Uterus (tissue), 4 donors: ENCODE measurements around the gene STT3B. TPM values are rescaled to one million over a fixed set of nuclear protein-coding genes. Genes with fewer than 3 reads are reported as not detected.

Source experiments
- DNase-seq, 2 donors: peaks; one replicate each; pipeline ENCODE4 v3.0.0-alpha.2; 2019 to 2020
- H3K27ac ChIP-seq, 2 donors: fragments of 200-600 bp; sonication (generic); 1 replicate in 1 of 2; 2 replicates in 1 of 2; pipeline ENCODE4 v1.5.1; 2016 to 2018
- H3K27me3 ChIP-seq, 2 donors: fragments of 200-600 bp; sonication (generic); one replicate each; pipeline ENCODE4 v1.5.1; 2018 to 2019; ENCODE audit warnings: control low read depth in 1 of 2
- H3K36me3 ChIP-seq, 2 donors: fragments of 200-600 bp; sonication (generic); one replicate each; pipeline ENCODE4 v1.5.1; 2019; ENCODE audit warnings: control low read depth in 1 of 2
- H3K4me1 ChIP-seq, 2 donors: fragments of 200-600 bp; sonication (generic); one replicate each; pipeline ENCODE4 v1.5.1; 2018 to 2019; ENCODE audit warnings: control low read depth in 1 of 2
- H3K4me3 ChIP-seq, 2 donors: fragments of 200-600 bp; sonication (generic); 1 replicate in 1 of 2; 2 replicates in 1 of 2; pipeline ENCODE4 v1.5.1; 2018 to 2019; ENCODE audit warnings: mild to moderate bottlenecking in 1 of 2
- H3K9me3 ChIP-seq, 2 donors: fragments of 200-600 bp; sonication (generic); one replicate each; pipeline ENCODE4 v1.5.1; 2019; ENCODE audit warnings: control low read depth in 1 of 2
- CTCF ChIP-seq, 4 experiments: fragments of 200-600 bp in 2 of 4; fragments of 450-650 bp in 2 of 4; sonication (generic) in 2 of 4; IDR thresholded peaks; one replicate each; pipeline ENCODE4 v1.5.1; 2016 to 2019; ENCODE audit warnings: antibody characterized with exemption in 4 of 4, mild to moderate bottlenecking in 2 of 4, moderate library complexity in 1 of 4
- POLR2A ChIP-seq, 2 donors: fragments of 450-650 bp; IDR thresholded peaks; one replicate each; pipeline ENCODE4 v1.6.1; 2016; ENCODE audit warnings: antibody characterized with exemption in 2 of 2, mild to moderate bottlenecking in 1 of 2, moderate library complexity in 1 of 2
- intact Hi-C: fragments of 100-400 bp; cut with DNase I; formaldehyde crosslinking; loops from one replicate; pipeline ENCODE4 v1.15.1; 2023; ENCODE audit warnings: low total_unique reads
- total RNA-seq, 4 donors: library from RNA; depleted of rRNA in 3 of 4; stranded (reverse); fragments of >200 nt in 3 of 4; gene quantifications; one replicate each; pipeline versions ENCODE4 v1.1.0 to v1.2.4, GENCODE V29; 2014 to 2023
- donor health status: DM: yes; HTN: yes; CAD: no.

STT3B gene
- total RNA-seq, 4 donors from 2014 or later: 57.1 to 233 (median 96.0) TPM

GRCh38 chr3:31508452-31509146 is 24.1 kb upstream of the STT3B start:
- intact Hi-C loops: no loop called here
- DNase-seq: no peak
- H3K4me1 ChIP-seq: no peaks in the 10 kb centered on the region
- H3K36me3 ChIP-seq: no peaks in the 10 kb centered on the region
- no peak overlapping the region for H3K27ac ChIP-seq
- no peak overlapping the region for H3K4me3 ChIP-seq
- no peaks in the 10 kb centered on the region for H3K9me3 ChIP-seq
- H3K27me3 ChIP-seq: no peaks in the 10 kb centered on the region
- no peak for TF ChIP-seq POLR2A (IDR thresholded peaks at IDR 0.05)
- no peak for TF ChIP-seq CTCF (IDR thresholded peaks at IDR 0.05)

GRCh38 chr3:31509147-31509728 is 23.5 kb upstream of the STT3B start:
- no peaks in the 10 kb centered on the region for H3K27me3 ChIP-seq
- no peaks in the 10 kb centered on the region for H3K9me3 ChIP-seq
- DNase-seq: no peak
- no peaks in the 10 kb centered on the region for H3K36me3 ChIP-seq
- no peak overlapping the region for H3K27ac ChIP-seq
- no peak overlapping the region for H3K4me3 ChIP-seq
- intact Hi-C loops: no loop called here
- no peaks in the 10 kb centered on the region for H3K4me1 ChIP-seq
- TF ChIP-seq POLR2A (IDR thresholded peaks at IDR 0.05): no peak
- TF ChIP-seq CTCF (IDR thresholded peaks at IDR 0.05): no peak

- intact Hi-C loops: no loop called here
- H3K27ac ChIP-seq: no peak overlapping the region
- no peak overlapping the region for H3K4me3 ChIP-seq
- no peaks in the 10 kb centered on the region for H3K36me3 ChIP-seq
- H3K4me1 ChIP-seq: no peaks in the 10 kb centered on the region
- H3K27me3 ChIP-seq: no peaks in the 10 kb centered on the region
- no peak for DNase-seq
- H3K9me3 ChIP-seq: no peaks in the 10 kb centered on the region
- TF ChIP-seq CTCF (IDR thresholded peaks at IDR 0.05) (no peak), POLR2A (IDR thresholded peaks at IDR 0.05) (no peak)
Measured at GRCh38 chr3:31514570-31514969, 18.2 kb upstream of the STT3B start.

GRCh38 chr3:31515486-31516284 is 17.0 kb upstream of the STT3B start:
- Histone ChIP-seq H3K27me3 (no peaks in the 10 kb centered on the region), H3K9me3 (no peaks in the 10 kb centered on the region), H3K4me3 (no peak overlapping the region), H3K27ac (no peak overlapping the region), H3K4me1 (no peaks in the 10 kb centered on the region), H3K36me3 (no peaks in the 10 kb centered on the region)
- TF ChIP-seq POLR2A (IDR thresholded peaks at IDR 0.05): no peak
- TF ChIP-seq CTCF (IDR thresholded peaks at IDR 0.05): no peak
- intact Hi-C loops: no loop called here
- no peak for DNase-seq

GRCh38 chr3:31516757-31517156 is 16.0 kb upstream of the STT3B start:
- H3K4me3 ChIP-seq: no peak overlapping the region
- no peaks in the 10 kb centered on the region for H3K9me3 ChIP-seq
- TF ChIP-seq POLR2A (IDR thresholded peaks at IDR 0.05) (no peak), CTCF (IDR thresholded peaks at IDR 0.05) (no peak)
- H3K27me3 ChIP-seq: no peaks in the 10 kb centered on the region
- H3K4me1 ChIP-seq: no peaks in the 10 kb centered on the region
- no peak for DNase-seq
- H3K36me3 ChIP-seq: no peaks in the 10 kb centered on the region
- no peak overlapping the region for H3K27ac ChIP-seq
- intact Hi-C loops: no loop called here
